Measurements from ENCODE around the gene SPDYE4.

GRCh38 chr17:8711291-8711690, 47.1 kb downstream of the SPDYE4 start:
- TF ChIP-seq, protein P1, sequence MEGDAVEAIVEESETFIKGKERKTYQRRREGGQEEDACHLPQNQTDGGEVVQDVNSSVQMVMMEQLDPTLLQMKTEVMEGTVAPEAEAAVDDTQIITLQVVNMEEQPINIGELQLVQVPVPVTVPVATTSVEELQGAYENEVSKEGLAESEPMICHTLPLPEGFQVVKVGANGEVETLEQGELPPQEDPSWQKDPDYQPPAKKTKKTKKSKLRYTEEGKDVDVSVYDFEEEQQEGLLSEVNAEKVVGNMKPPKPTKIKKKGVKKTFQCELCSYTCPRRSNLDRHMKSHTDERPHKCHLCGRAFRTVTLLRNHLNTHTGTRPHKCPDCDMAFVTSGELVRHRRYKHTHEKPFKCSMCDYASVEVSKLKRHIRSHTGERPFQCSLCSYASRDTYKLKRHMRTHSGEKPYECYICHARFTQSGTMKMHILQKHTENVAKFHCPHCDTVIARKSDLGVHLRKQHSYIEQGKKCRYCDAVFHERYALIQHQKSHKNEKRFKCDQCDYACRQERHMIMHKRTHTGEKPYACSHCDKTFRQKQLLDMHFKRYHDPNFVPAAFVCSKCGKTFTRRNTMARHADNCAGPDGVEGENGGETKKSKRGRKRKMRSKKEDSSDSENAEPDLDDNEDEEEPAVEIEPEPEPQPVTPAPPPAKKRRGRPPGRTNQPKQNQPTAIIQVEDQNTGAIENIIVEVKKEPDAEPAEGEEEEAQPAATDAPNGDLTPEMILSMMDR (IDR thresholded peaks at IDR 0.05), result no peak
- TF ChIP-seq POLR2A (IDR thresholded peaks at IDR 0.05), result no peak
- no peak for TF ChIP-seq EP300 (IDR thresholded peaks at IDR 0.05)
